ENCODE data around the gene FERMT2. TPM values are rescaled to one million over a fixed set of nuclear protein-coding genes. Genes with fewer than 3 reads are reported as not detected.

The FERMT2 gene
- polyA plus RNA-seq, 1 experiment: 485 TPM

DNA sequence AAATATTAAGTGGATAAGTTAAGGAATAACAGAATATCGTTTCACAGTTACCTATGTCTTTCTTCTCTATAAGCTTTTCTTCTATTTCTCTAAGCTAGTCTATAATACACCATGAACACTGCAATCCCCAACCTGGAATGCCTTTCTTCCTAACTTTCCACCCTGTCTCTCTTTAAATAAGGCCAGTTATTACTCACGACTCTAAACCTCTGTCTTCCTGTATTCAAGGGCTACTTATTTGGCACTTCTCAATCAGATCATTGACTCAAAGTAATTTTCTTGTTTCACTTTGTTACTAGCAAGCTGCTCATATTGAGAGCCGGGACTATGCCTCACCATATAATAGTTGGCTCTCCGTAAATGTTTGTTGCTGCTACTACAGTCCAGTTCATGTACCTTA, 13.5 kb downstream of the FERMT2 start:
- DNase-seq (ENCODE audit: low read depth, low spot score): no peak
- ChIA-PET POLR2A (interaction anchor here (0.6 kb wide), 1 partner anchor 101 kb away, joined by 8 read pairs; no protein-coding TSS in a partner anchor), CTCF (interaction anchor here (1.3 kb wide), 1 partner anchor 24 kb away, joined by 3 read pairs; no protein-coding TSS in a partner anchor)
- TF ChIP-seq, protein P1, sequence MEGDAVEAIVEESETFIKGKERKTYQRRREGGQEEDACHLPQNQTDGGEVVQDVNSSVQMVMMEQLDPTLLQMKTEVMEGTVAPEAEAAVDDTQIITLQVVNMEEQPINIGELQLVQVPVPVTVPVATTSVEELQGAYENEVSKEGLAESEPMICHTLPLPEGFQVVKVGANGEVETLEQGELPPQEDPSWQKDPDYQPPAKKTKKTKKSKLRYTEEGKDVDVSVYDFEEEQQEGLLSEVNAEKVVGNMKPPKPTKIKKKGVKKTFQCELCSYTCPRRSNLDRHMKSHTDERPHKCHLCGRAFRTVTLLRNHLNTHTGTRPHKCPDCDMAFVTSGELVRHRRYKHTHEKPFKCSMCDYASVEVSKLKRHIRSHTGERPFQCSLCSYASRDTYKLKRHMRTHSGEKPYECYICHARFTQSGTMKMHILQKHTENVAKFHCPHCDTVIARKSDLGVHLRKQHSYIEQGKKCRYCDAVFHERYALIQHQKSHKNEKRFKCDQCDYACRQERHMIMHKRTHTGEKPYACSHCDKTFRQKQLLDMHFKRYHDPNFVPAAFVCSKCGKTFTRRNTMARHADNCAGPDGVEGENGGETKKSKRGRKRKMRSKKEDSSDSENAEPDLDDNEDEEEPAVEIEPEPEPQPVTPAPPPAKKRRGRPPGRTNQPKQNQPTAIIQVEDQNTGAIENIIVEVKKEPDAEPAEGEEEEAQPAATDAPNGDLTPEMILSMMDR (IDR thresholded peaks at IDR 0.05; ENCODE audit: low read depth, low read length): no peak
- Histone ChIP-seq H3K9me3 (ENCODE audit: control insufficient read depth, insufficient read depth, low read length) (no peaks in the 10 kb centered on the region), H3K27ac (ENCODE audit: low read depth, low read length) (no peak overlapping the region), H3K4me3 (ENCODE audit: low read depth, low read length) (no peak overlapping the region), H3K27me3 (ENCODE audit: control insufficient read depth, insufficient read depth, low read length) (no peaks in the 10 kb centered on the region)

GRCh38 chr14:52936437-52936836, 14.4 kb downstream of the FERMT2 start:
- no peaks in the 10 kb centered on the region for H3K27me3 ChIP-seq (ENCODE audit: control insufficient read depth, insufficient read depth, low read length)
- ChIA-PET CTCF (interaction anchor here (1.1 kb wide), 1 partner anchor 118 kb away, joined by 3 read pairs; no protein-coding TSS in a partner anchor), POLR2A (no interaction called here)
- no peak overlapping the region for H3K4me3 ChIP-seq (ENCODE audit: low read depth, low read length)
- no peaks in the 10 kb centered on the region for H3K9me3 ChIP-seq (ENCODE audit: control insufficient read depth, insufficient read depth, low read length)
- no peak for DNase-seq (ENCODE audit: low read depth, low spot score)
- TF ChIP-seq, protein P1 (IDR thresholded peaks at IDR 0.05; ENCODE audit: low read depth, low read length): no peak
- H3K27ac ChIP-seq (ENCODE audit: low read depth, low read length): no peak overlapping the region

DNA sequence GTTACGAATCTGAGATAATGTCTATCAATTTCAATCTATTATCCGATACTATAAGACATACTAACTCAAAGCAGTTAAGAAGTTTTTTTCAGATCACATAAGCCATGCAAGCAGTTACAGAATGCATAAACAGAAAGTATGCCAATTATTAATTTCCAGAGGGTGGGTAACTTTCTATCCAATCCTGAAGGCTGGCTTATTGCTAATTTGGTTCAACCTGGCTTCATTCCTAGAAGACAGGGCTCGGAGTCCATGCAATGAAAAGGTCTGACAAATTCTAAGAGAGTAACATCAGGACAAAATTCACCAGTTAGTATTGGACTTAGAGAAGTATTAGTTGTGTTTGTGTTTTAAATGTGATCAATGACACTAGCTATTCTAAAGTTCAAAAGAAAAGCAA, 15.0 kb downstream of the FERMT2 start:
- H3K9me3 ChIP-seq (ENCODE audit: control insufficient read depth, insufficient read depth, low read length): no peaks in the 10 kb centered on the region
- H3K4me3 ChIP-seq (ENCODE audit: low read depth, low read length): no peak overlapping the region
- H3K27me3 ChIP-seq (ENCODE audit: control insufficient read depth, insufficient read depth, low read length): no peaks in the 10 kb centered on the region
- no peak for DNase-seq (ENCODE audit: low read depth, low spot score)
- POLR2A ChIA-PET: interaction anchor here (1.1 kb wide), 1 partner anchor 13 kb away, joined by 4 read pairs; no protein-coding TSS in a partner anchor
- CTCF ChIA-PET: interaction anchor here (1.1 kb wide), 1 partner anchor 119 kb away, joined by 3 read pairs; no protein-coding TSS in a partner anchor
- H3K27ac ChIP-seq (ENCODE audit: low read depth, low read length): no peak overlapping the region
- TF ChIP-seq, protein P1 (IDR thresholded peaks at IDR 0.05; ENCODE audit: low read depth, low read length): no peak

- no peaks in the 10 kb centered on the region for H3K9me3 ChIP-seq (ENCODE audit: control insufficient read depth, insufficient read depth, low read length)
- CTCF ChIA-PET: no interaction called here
- no peak overlapping the region for H3K27ac ChIP-seq (ENCODE audit: low read depth, low read length)
- H3K27me3 ChIP-seq (ENCODE audit: control insufficient read depth, insufficient read depth, low read length): no peaks in the 10 kb centered on the region
- H3K4me3 ChIP-seq (ENCODE audit: low read depth, low read length): no peak overlapping the region
- POLR2A ChIA-PET: interaction anchor here (1.4 kb wide), 1 partner anchor 16 kb away, joined by 5 read pairs; the partner anchor contains the start of gene FERMT2
- DNase-seq (ENCODE audit: low read depth, low spot score): no peak
- TF ChIP-seq, protein P1 (IDR thresholded peaks at IDR 0.05; ENCODE audit: low read depth, low read length): no peak
Observed at GRCh38 chr14:52934762-52935161, 16.1 kb downstream of the FERMT2 start.

DNA sequence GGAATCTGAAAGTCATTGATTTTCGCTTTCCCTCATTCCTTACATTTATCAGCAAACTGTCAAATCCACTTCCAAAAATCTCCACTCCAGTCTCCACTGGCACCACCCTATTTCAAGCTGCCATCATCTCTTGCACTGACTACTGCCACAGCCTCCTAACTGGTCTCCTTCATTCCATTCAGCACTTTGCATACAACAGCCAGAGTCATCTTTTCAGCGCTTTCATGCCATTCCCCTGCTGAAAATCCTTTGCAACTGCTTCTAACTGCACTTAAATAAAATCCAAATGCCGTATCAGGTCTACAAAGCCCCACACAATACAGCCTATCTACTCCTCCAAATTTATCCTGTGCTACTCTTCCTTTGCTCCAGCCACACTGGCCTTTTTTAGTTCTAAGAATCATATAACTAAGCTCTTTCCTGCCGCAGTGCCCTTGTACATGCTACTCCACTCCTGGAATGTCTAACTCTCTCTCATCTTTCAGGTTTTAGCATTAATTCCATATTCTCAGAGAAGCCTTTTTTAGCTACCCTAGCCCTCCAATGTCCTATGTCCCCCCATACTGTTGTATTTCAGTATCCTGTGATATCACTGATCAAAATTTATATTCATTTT, 21.6 kb downstream of the FERMT2 start:
- no peaks in the 10 kb centered on the region for H3K27me3 ChIP-seq (ENCODE audit: control insufficient read depth, insufficient read depth, low read length)
- H3K4me3 ChIP-seq (ENCODE audit: low read depth, low read length): no peak overlapping the region
- no peak overlapping the region for H3K27ac ChIP-seq (ENCODE audit: low read depth, low read length)
- POLR2A ChIA-PET: no interaction called here
- DNase-seq (ENCODE audit: low read depth, low spot score): no peak
- TF ChIP-seq, protein P1 (IDR thresholded peaks at IDR 0.05; ENCODE audit: low read depth, low read length): no peak
- H3K9me3 ChIP-seq (ENCODE audit: control insufficient read depth, insufficient read depth, low read length): no peaks in the 10 kb centered on the region
- CTCF ChIA-PET: no interaction called here
